ENCODE measurements around the gene HPCAL1.
"Not testable (repeated sequence)": the region's sequence is repeated elsewhere in the genome, so short reads cannot be mapped to it uniquely, and the experiment has no call there.

HPCAL1 gene

GRCh38 chr2:10442469-10443126 lies 139.9 kb downstream of the HPCAL1 start:
- DNase-seq (ENCODE audit: low read depth): not testable (repeated sequence)

- no peak for DNase-seq (ENCODE audit: low read depth)
Measured at GRCh38 chr2:10444463-10444862, 141.8 kb downstream of the HPCAL1 start.

GRCh38 chr2:10446631-10447030 lies 143.9 kb downstream of the HPCAL1 start:
- DNase-seq (ENCODE audit: low read depth): no peak

GRCh38 chr2:10447300-10447894 lies 144.7 kb downstream of the HPCAL1 start:
- DNase-seq (ENCODE audit: low read depth): no peak

GRCh38 chr2:10447895-10448575 lies 145.3 kb downstream of the HPCAL1 start, which contains the start of gene ODC1:
ODC1 (minus strand) TSS chr2:10448327; CDS start chr2:10445032, 3,295 bp downstream.
- DNase-seq (ENCODE audit: low read depth): no peak

- DNase-seq (ENCODE audit: low read depth): no peak
Measured at GRCh38 chr2:10448576-10449485, 146.1 kb downstream of the HPCAL1 start.

GRCh38 chr2:10449486-10449831 lies 146.8 kb downstream of the HPCAL1 start:
- no peak for DNase-seq (ENCODE audit: low read depth)

- DNase-seq (ENCODE audit: low read depth): no peak
Measured at GRCh38 chr2:10449838-10450691, 147.4 kb downstream of the HPCAL1 start.

- no peak for DNase-seq (ENCODE audit: low read depth)
Measured at GRCh38 chr2:10451819-10452218, 149.1 kb downstream of the HPCAL1 start.

- no peak for DNase-seq (ENCODE audit: low read depth)
Measured at GRCh38 chr2:10452312-10452711, 149.6 kb downstream of the HPCAL1 start.

- no peak for DNase-seq (ENCODE audit: low read depth)
Measured at GRCh38 chr2:10452956-10453904, 150.5 kb downstream of the HPCAL1 start.

GRCh38 chr2:10453905-10454298 lies 151.2 kb downstream of the HPCAL1 start:
- DNase-seq (ENCODE audit: low read depth): no peak

- DNase-seq (ENCODE audit: low read depth): no peak
Measured at GRCh38 chr2:10454505-10454904, 151.8 kb downstream of the HPCAL1 start.

GRCh38 chr2:10457195-10457594 lies 154.5 kb downstream of the HPCAL1 start:
- DNase-seq (ENCODE audit: low read depth): not testable (repeated sequence)

- no peak for DNase-seq (ENCODE audit: low read depth)
Measured at GRCh38 chr2:10457846-10458598, 155.3 kb downstream of the HPCAL1 start.

GRCh38 chr2:10460366-10460796 lies 157.7 kb downstream of the HPCAL1 start:
- no peak for DNase-seq (ENCODE audit: low read depth)

- DNase-seq (ENCODE audit: low read depth): no peak
Measured at GRCh38 chr2:10462178-10463083, 159.7 kb downstream of the HPCAL1 start.

- DNase-seq (ENCODE audit: low read depth): no peak
Measured at GRCh38 chr2:10465910-10466309, 163.2 kb downstream of the HPCAL1 start.
